IgD-negative memory B cell (primary cell): ENCODE data around the gene SLC1A2. TPM values are rescaled to one million over a fixed set of nuclear protein-coding genes. Genes with fewer than 3 reads are reported as not detected.

Source experiments
- H3K27ac Mint-ChIP-seq, 3 donors: one replicate each; pipeline ENCODE4 v1.8.0; 2020 to 2022; ENCODE audit warnings: mild to moderate bottlenecking in 3 of 3, mixed read lengths in 3 of 3, moderate library complexity in 1 of 3
- H3K27me3 Mint-ChIP-seq: one replicate; pipeline ENCODE4 v1.8.0; 2021; ENCODE audit warnings: mixed read lengths
- H3K36me3 Mint-ChIP-seq: one replicate; pipeline ENCODE4 v1.8.0; 2020; ENCODE audit warnings: mild to moderate bottlenecking, mixed read lengths
- H3K4me1 Mint-ChIP-seq, 3 donors: one replicate each; pipeline ENCODE4 v1.8.0; 2020 to 2022; ENCODE audit warnings: mixed read lengths in 3 of 3, mild to moderate bottlenecking in 1 of 3
- H3K4me3 Mint-ChIP-seq, 4 donors: one replicate each; pipeline ENCODE4 v1.8.0; 2020 to 2022; ENCODE audit warnings: mild to moderate bottlenecking in 4 of 4, mixed read lengths in 4 of 4, moderate library complexity in 3 of 4
- H3K9me3 Mint-ChIP-seq, 3 donors: one replicate each; pipeline ENCODE4 v1.8.0; 2020 to 2021; ENCODE audit warnings: mixed read lengths in 3 of 3, mild to moderate bottlenecking in 1 of 3
- polyA plus RNA-seq: library from polyadenylated mRNA; unstranded; fragments of 300-500 nt; fragmentation: Illumina TruSeq; gene quantifications from one replicate; pipeline ENCODE4 v1.2.3, GENCODE V29; 2021

Gene SLC1A2
- polyA plus RNA-seq, 1 donor from 2014 or later, result not detected

GRCh38 chr11:35376118-35376510, 43.2 kb downstream of the SLC1A2 start:
- peaks cover 2% of the 10 kb centered on the region for H3K36me3 Mint-ChIP-seq
- no peaks in the 10 kb centered on the region for H3K27me3 Mint-ChIP-seq
- peaks cover 0 to 3% (median 1%) of the 10 kb centered on the region in 3 donors for H3K4me1 Mint-ChIP-seq
- no peak overlapping the region for H3K27ac Mint-ChIP-seq
- no peak overlapping the region for H3K4me3 Mint-ChIP-seq
- H3K9me3 Mint-ChIP-seq, result no peaks in the 10 kb centered on the region

DNA sequence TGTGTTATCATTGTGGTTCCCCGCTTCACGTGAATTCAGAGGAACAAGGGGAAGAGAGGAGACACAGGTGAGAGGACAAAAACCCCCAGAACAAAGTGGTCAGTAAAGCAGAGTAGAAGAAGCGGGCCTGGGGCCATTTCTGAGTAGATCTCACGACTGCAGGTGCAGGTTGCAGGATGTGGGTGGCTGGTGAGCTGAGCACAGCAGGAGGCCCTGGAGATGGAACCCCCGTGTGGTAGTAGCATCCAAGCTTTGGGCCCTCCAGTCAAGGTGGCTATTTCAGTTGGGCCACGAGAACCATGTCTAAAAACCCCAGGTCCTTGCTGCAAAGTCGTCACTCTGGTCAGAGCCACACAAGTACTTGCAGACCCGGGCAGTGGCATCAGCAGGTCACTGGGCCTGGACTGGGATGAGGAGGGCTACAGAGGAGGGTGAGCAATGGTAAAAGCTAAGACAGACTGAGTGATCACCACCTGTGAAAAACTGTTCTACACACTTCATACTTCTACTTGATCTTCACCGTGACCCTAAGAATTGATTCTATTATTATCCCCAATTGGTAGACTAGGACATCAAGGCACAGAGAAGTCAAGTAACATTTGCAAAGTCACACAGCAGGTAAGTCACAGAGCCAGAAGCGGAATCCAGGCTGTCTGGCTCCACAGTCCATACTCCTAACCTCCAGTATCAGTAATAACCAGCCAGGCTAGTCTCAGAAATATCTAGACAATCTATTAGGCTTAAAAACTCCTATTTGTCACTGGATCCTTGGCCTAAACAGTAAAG, 43.8 kb downstream of the SLC1A2 start:
- Mint-ChIP-seq H3K4me3 (no peak overlapping the region), H3K36me3 (no peaks in the 10 kb centered on the region), H3K27ac (no peak overlapping the region), H3K9me3 (no peaks in the 10 kb centered on the region), H3K4me1 (peaks cover 0 to 4% (median 1%) of the 10 kb centered on the region in 3 donors), H3K27me3 (no peaks in the 10 kb centered on the region)

DNA sequence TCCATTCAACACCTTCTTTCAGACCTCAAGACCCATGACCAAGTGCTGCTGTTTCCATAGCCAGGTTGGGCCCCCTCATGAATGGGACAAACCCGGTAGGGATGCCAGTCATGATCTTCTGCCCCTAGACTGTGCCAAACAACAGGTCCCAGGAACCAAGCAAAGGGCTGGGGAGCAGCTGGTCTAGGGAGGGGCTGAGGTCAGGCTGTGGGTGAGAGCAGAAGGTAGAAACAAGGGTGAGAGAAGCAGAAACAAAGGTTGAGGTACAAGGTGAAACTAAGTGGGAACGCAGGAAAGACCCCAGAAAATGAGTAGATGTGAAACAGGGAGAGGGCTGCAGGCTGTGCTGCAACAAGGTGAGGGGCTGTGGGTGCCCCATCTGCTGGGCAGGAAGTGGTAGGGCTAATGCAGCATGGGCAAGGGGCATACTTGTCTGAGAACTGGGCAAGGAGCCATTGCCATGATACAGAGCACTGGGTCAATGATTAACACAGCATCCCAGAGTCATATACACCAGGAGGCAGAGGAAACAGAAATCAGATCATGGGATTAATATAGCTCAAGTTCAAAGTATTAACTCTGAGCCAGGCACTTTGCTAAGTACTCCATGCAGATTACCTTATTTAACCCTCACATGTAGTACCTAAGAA, 45.9 kb downstream of the SLC1A2 start:
- H3K27me3 Mint-ChIP-seq, result no peaks in the 10 kb centered on the region
- peaks cover 0 to 4% (median under 1%) of the 10 kb centered on the region in 3 donors for H3K4me1 Mint-ChIP-seq
- H3K27ac Mint-ChIP-seq, result no peak overlapping the region
- H3K36me3 Mint-ChIP-seq, result no peaks in the 10 kb centered on the region
- H3K9me3 Mint-ChIP-seq, result no peaks in the 10 kb centered on the region
- no peak overlapping the region for H3K4me3 Mint-ChIP-seq

DNA sequence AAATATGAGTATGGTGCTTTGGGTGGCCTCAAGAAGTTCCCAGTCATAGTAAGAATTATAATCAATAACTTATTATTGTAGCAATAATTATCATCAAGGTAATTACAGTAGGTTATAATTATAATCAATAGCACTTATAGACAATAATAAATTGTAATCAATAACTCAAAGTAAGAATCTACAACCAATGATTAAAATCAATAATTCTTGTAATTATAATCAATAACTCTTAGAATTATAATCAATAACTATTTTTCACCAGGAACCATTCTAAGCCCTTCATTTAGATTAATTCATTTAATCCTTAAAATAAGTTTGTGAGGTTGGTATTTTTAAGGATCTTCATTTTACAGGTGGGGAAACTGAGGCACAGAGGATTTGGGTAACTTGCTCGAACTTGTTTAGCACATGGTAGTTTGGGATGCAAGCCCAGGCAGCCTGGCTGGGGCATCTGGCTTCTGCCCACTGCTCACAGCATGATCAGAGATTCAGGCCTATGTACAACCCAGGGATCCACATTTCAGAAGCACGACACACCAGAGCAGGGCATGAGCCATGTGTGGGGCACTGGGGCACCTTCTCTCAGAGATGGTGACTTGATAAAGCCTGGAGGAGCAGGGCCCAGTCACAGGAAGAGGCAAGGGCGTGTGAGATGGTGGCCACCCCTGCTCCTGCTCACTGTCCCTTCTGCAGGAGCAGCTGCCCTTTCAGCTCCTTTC, 46.6 kb downstream of the SLC1A2 start:
- H3K36me3 Mint-ChIP-seq, result no peaks in the 10 kb centered on the region
- no peak overlapping the region for H3K27ac Mint-ChIP-seq
- no peaks in the 10 kb centered on the region for H3K9me3 Mint-ChIP-seq
- peaks cover 0 to 3% (median 0%) of the 10 kb centered on the region in 3 donors for H3K4me1 Mint-ChIP-seq
- no peak overlapping the region for H3K4me3 Mint-ChIP-seq
- no peaks in the 10 kb centered on the region for H3K27me3 Mint-ChIP-seq

DNA sequence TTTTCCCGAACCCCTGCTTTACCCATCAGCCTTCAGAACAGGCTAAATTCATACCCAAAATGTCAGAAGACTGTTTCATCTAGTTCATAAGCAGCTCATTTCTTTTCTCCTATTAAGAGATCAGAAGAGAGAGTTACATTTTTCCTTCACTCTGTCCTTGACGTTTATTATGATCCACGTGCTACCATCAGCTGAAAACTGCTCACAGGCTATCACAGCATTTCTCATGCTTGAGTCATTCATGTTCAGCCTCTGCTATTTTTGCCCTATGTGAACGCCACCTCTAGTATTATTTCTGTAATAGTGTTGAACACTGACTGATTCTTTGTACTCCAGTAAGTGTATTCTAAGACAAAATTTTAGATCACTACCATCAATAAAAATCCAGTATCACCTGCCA, 51.9 kb downstream of the SLC1A2 start:
- H3K36me3 Mint-ChIP-seq, result no peaks in the 10 kb centered on the region
- H3K27ac Mint-ChIP-seq, result no peak overlapping the region
- peaks cover 4% of the 10 kb centered on the region for H3K27me3 Mint-ChIP-seq
- H3K4me3 Mint-ChIP-seq, result no peak overlapping the region
- H3K4me1 Mint-ChIP-seq, result peaks cover 0 to 1% (median 1%) of the 10 kb centered on the region in 3 donors
- peaks cover 0 to 8% (median 0%) of the 10 kb centered on the region in 3 donors for H3K9me3 Mint-ChIP-seq

- Mint-ChIP-seq H3K36me3 (no peaks in the 10 kb centered on the region), H3K27ac (no peak overlapping the region), H3K4me3 (no peak overlapping the region), H3K4me1 (peaks cover 0 to 3% (median 1%) of the 10 kb centered on the region in 3 donors), H3K9me3 (peaks cover 0 to 8% (median 0%) of the 10 kb centered on the region in 3 donors), H3K27me3 (peaks cover 4% of the 10 kb centered on the region)
Measured at GRCh38 chr11:35366798-35367197, 52.6 kb downstream of the SLC1A2 start.

- Mint-ChIP-seq H3K9me3 (peaks cover 0 to 8% (median 0%) of the 10 kb centered on the region in 3 donors), H3K4me3 (no peak overlapping the region), H3K27me3 (peaks cover 4% of the 10 kb centered on the region), H3K36me3 (no peaks in the 10 kb centered on the region), H3K27ac (no peak overlapping the region), H3K4me1 (peaks cover 0 to 2% (median 1%) of the 10 kb centered on the region in 3 donors)
Measured at GRCh38 chr11:35365961-35366360, 53.4 kb downstream of the SLC1A2 start.

DNA sequence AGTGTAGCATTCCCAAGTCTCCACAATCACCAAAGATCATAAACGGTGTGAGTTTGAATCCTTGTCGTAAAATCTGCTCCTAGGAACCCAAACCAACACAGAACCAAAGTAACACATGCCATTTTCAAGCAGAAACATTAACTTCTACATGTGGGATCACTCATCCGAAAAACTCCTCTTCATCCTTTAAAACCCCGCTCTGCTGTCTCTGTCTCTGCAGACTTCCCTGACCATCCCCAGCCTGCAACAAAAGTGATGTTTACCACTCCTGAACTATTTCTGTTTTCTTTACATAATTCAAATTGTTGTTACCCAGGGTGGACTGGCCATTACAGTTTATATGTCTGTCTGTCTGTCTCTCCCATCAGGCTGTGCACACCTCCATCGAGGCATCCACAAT, 54.0 kb downstream of the SLC1A2 start:
- H3K4me3 Mint-ChIP-seq, result no peak overlapping the region
- peaks cover 0 to 8% (median 0%) of the 10 kb centered on the region in 3 donors for H3K9me3 Mint-ChIP-seq
- no peak overlapping the region for H3K27ac Mint-ChIP-seq
- H3K36me3 Mint-ChIP-seq, result peaks cover 2% of the 10 kb centered on the region
- peaks cover 4% of the 10 kb centered on the region for H3K27me3 Mint-ChIP-seq
- peaks cover 0 to 2% (median 1%) of the 10 kb centered on the region in 3 donors for H3K4me1 Mint-ChIP-seq

DNA sequence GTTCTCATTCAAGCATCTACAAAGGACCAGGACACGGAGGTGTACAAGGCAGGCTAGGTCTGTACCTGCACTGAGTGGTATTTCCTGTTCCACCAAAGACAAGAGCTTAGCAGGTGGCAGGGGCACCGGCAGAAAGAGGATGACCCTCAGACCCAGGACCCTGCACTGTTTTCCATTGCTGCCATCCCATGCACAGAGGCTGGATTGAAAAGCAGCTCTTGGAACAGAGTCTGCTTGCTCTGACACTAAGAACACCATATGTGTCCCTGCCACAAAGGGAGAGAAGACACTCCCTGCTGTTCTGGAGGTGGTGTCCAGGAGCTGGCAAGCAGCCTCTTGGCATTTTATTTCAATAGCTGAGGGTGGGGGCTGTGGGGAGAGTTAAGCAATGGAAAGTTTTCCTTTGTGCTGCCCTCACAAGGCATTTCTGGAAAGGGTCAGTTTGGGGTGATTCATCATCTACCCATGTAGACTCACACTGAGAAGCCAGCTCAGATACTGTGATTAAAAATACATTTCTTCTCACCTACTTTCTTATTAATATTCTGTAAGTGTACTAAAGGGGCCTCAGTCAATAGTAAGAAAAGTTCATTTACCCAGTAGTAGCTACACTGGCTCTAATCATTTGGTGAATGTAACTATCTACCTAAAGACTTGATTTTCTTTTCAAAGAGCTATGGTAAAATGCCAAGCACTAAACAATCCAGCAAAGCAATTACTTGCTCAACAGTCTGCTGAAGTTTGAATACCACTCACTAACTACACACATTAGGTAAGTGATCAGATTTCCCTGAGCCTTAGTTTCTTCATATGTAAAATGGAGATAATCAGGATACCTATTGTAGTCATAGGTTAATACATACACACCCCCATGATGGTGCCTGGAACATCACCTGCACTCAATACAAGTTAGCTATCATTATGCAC, 55.2 kb downstream of the SLC1A2 start:
- Mint-ChIP-seq H3K36me3 (peaks cover 2% of the 10 kb centered on the region), H3K4me1 (peaks cover 0 to 2% (median 1%) of the 10 kb centered on the region in 3 donors), H3K27me3 (peaks cover 4% of the 10 kb centered on the region)

DNA sequence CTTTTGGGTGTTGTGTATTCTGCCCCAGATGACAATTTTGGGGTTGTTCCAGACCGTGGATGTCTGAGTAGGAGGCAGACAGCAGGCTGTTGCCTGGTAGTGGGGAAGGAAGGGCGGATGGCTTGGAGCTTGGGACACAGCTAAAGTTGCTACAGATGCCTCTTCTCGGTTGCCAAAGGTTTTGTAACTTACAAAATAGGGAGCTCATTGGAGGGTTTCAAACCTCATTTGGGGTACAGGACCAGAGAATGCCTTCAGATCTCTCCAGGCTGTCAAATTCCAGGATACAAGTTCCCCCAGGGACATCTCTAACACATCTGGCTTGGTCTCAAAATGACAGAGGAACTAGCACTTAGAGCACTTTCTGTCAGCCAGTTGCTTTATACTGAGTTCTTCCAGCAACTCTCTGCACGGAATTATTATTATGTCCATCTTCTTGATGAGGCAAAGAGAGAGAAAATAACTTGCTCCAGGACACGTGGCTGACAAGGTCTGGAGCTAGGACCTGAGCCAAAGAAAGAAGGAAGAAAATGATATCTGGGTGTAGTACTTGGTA, 56.0 kb downstream of the SLC1A2 start:
- peaks cover 6% of the 10 kb centered on the region for H3K27me3 Mint-ChIP-seq
- peaks cover 0 to 8% (median 0%) of the 10 kb centered on the region in 3 donors for H3K9me3 Mint-ChIP-seq
- H3K27ac Mint-ChIP-seq, result no peak overlapping the region
- no peak overlapping the region for H3K4me3 Mint-ChIP-seq
- peaks cover 0 to 2% (median 1%) of the 10 kb centered on the region in 3 donors for H3K4me1 Mint-ChIP-seq
- H3K36me3 Mint-ChIP-seq, result peaks cover 2% of the 10 kb centered on the region

More for the DNA sequence above, 55.2 kb downstream of the SLC1A2 start:
- Mint-ChIP-seq H3K27ac (no peak overlapping the region), H3K9me3 (peaks cover 0 to 8% (median 0%) of the 10 kb centered on the region in 3 donors), H3K4me3 (no peak overlapping the region)

- no peak overlapping the region for H3K27ac Mint-ChIP-seq
- H3K4me1 Mint-ChIP-seq, result peaks cover 0 to 2% (median 1%) of the 10 kb centered on the region in 3 donors
- H3K36me3 Mint-ChIP-seq, result peaks cover 2% of the 10 kb centered on the region
- peaks cover 0 to 8% (median 0%) of the 10 kb centered on the region in 3 donors for H3K9me3 Mint-ChIP-seq
- H3K4me3 Mint-ChIP-seq, result no peak overlapping the region
- H3K27me3 Mint-ChIP-seq, result peaks cover 6% of the 10 kb centered on the region
Measured at GRCh38 chr11:35362521-35362980, 56.8 kb downstream of the SLC1A2 start.

GRCh38 chr11:35360055-35360530, 59.3 kb downstream of the SLC1A2 start:
- Mint-ChIP-seq H3K36me3 (peaks cover 2% of the 10 kb centered on the region), H3K27me3 (peaks cover 6% of the 10 kb centered on the region), H3K4me1 (peaks cover 0 to 5% (median 3%) of the 10 kb centered on the region in 3 donors), H3K4me3 (no peak overlapping the region), H3K27ac (peak overlapping the region in 1 of 3 donors; percentile 70), H3K9me3 (no peaks in the 10 kb centered on the region)

GRCh38 chr11:35359321-35360054, 59.9 kb downstream of the SLC1A2 start:
- peaks cover 6% of the 10 kb centered on the region for H3K27me3 Mint-ChIP-seq
- H3K4me3 Mint-ChIP-seq, result no peak overlapping the region
- H3K36me3 Mint-ChIP-seq, result peaks cover 2% of the 10 kb centered on the region
- no peaks in the 10 kb centered on the region for H3K9me3 Mint-ChIP-seq
- peak overlapping the region in 1 of 3 donors; percentile 70 for H3K27ac Mint-ChIP-seq
- H3K4me1 Mint-ChIP-seq, result peaks cover 0 to 5% (median 3%) of the 10 kb centered on the region in 3 donors
